Left renal pelvis (tissue), 4 donors: ENCODE measurements around the gene GTSE1. TPM values are rescaled to one million over a fixed set of nuclear protein-coding genes. Genes with fewer than 3 reads are reported as not detected.

Source experiments
- DNase-seq, 4 donors: peaks; one replicate each; pipeline ENCODE4 v3.0.0-alpha.2; 2013; ENCODE audit warnings: low read depth in 4 of 4, low spot score in 3 of 4
- polyA plus RNA-seq, 4 donors: library from polyadenylated mRNA; unstranded; fragments of 120-200 nt; gene quantifications; one replicate each; pipeline ENCODE4 v1.2.1, GENCODE V29; 2013; ENCODE audit not compliant: insufficient read length in 4 of 4

GTSE1 gene
- polyA plus RNA-seq, 4 donors = 13.3 to 20.0 (median 15.6) TPM

DNA sequence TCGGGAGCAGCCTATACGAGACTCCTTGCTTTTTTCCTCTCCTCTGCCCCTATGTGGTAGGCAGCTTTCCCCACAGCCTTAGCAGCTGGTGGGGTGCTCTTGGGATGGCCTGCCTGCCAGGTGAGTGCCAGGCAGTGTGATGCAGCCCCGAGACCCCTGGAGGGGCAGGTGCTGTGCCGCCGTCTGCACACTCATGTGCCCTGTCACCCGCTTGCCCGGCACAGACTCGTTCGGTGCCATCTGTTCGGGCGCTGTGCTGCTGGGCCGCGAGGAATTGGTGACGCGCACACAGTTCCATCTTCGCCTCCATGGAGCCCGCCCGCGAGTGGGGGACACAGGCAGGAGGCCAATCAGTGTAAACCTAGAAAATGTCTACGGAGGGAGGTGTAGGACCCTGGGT lies 54.0 kb downstream of the GTSE1 start:
- DNase-seq = no peak

DNA sequence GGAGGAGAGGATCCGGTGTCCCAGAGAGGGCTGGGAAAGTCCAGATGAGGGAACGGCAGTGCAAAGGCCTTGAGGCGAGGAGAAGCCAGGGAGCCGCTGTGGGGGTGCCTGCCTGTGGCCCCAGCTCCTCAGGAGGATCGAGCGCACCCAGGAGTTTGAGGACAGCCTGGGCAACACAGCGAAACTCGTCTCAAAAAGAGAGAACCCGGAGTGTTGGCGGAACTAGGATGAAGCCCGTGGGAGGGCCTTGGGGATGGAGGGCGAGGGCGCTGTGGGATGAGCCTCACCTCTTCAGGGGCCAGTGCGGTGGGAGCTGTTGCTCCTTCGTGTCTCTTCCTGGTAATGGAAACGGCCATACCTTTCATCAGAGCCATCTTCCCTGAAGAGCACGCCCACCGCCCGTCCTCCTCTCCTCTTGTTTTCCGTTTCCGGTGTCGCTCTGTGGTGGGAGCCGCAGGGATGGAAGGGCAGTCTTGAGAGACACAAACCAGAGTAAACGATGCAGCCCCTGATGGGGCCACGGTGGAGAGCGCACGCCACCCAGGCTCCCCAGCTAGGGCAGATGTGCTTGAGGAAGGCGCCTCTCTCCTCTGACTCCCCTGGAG lies 54.6 kb downstream of the GTSE1 start:
- DNase-seq = no peak

DNA sequence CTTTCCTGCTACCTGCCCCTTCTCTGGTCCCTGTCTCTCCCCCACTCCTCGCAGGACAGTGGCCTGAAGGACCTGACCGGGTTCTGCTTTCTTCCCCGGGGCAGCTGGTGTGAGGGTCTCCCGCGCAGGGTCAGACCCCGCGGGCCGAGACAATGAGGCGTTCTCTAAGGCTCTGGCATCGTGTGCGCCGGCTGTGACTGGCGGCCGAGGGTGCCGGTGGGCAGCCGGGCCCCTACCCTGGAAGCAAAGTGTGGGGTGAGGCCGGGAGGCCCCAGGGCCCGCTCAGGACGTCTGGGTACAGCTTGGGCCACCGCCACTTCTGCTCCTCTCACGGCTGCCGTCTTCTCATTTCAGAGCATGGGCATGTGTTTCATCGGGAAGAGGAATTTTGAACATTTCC lies 55.1 kb downstream of the GTSE1 start:
- no peak for DNase-seq

DNA sequence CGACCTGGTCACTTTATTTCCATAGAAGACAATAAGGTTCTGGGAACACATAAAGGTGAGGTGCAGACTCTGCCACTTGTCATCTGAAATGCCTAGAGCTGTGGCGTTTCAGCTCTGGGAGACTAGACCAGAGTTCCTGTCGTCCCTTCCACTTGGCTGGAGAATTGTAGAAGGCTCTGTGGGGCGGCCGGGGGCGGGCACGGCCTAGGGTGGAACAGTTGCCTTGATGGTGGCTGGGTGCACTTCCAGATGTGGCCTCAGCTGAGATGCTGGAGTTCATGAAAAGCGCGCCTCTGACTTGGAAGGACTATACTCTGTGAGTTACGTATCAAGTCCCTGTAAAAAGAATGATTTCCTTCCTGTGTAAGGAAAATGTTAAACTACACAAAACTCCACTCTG lies 55.6 kb downstream of the GTSE1 start:
- no peak for DNase-seq

DNA sequence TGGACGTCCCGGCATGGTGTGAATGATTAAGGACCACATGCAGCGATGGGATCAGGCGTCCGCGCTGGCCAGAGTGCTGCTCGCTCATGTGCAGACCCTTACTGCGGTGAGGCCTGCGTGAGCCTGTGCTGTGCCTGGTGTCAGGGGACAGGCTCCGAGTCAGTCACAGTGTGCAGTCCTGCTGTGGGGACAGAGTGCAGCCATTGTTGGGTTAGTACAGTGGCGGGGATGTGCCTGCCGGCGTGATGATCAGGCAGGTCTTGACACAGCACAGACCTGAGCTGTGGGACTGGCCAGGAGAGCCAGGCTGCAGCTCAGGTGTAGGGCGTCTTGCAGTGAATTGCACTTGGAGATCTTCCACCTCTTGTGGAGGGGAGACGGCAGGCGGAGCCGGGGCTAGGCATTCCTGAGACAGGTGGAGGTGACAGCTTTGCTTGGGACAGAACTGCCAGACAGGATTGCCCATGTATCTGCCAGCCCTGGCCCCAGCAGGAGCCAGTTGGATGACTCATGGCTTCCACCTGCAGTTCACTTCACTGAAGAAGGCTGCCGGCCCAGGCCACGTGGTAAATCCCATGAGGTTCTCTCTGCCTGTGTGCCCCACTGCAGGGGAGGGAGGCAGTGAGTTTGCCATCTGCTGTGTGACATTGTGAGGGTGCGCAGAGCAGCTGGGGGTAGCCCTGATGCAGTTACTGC lies 56.2 kb downstream of the GTSE1 start:
- no peak for DNase-seq

DNA sequence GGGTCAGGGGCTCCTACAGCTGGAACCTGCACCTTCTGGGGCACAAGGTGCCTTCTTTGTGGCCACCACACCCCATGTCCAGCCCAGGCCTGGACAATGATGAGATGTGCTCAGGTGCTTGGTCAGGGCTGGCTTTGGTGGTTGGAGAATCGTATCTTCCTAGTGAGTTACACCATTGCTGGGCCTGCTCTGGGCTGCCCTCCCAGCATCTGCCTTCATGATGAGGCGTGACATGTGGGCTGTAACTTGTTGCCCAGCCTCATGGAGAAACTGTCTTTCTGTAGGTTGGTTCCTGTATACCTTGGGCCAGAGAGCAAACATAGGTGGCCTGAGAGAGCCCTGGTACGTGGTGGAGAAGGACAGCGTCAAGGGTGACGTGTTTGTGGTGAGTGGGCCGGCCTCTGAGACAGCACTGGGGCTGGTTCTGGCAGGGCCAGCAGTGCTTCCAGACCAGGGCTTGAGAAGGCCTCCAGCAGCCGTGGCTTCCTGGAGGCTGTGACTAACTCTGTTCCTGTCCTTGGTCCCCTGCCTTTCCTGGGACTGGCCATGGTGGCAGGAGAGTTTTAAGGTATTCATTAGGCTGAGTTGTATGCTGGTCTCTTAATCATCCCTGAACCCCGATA lies 56.9 kb downstream of the GTSE1 start:
- no peak for DNase-seq

DNA sequence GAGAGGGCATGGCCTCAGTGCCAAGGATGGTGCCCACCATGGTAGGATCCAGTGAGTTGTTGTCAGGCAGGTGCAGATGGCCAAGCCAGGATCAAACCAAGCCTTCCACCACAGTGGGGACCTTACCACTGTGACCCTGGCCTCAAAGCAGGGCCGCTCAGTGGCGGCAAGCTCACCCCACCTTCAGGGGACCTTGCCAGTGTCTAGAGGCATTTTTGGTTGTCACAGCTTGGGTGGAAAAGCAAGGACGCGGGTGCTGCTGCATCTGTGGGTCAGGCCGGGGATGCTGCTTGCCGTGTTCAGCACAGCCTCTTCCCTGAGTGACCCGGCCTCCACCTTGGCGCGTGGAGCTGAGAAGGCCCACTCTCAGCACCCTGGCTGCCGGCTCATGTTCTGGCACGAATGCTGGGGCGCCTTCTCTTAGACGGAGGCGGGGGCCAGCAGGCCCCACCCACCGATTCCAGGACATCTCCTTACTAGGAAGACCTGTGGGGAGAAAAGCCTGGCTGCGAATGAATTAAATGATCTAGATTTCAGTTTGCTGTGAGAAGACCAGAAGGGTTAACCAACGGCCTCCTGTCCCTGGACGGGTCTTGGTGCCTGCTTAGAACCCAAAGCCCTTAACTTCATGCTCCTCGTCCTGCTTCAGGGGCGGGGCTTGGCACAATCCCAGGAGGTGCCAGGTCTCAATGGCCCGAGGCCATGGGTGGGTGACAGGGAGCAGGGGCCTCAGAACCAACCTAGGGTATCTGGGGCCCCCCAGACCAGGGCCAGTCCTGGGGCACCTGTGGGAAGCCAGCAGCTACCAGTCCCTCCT lies 57.7 kb downstream of the GTSE1 start:
- DNase-seq = no peak

DNA sequence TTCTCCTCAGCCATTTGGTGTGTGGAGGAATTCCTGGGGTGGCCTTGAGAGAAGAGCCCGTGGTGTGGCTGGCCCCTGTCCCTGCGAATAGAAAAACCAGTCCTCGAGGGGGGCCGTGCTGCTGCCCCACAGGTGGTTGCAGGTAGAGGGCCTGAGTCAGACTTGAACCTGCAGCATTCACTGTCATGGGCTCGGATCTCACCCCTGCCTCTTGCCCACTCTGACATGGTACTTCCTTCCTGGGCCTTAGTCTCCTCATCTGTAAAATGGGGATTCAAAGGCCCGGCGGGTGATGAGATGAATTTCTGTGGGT lies 58.3 kb downstream of the GTSE1 start:
- no peak for DNase-seq

DNA sequence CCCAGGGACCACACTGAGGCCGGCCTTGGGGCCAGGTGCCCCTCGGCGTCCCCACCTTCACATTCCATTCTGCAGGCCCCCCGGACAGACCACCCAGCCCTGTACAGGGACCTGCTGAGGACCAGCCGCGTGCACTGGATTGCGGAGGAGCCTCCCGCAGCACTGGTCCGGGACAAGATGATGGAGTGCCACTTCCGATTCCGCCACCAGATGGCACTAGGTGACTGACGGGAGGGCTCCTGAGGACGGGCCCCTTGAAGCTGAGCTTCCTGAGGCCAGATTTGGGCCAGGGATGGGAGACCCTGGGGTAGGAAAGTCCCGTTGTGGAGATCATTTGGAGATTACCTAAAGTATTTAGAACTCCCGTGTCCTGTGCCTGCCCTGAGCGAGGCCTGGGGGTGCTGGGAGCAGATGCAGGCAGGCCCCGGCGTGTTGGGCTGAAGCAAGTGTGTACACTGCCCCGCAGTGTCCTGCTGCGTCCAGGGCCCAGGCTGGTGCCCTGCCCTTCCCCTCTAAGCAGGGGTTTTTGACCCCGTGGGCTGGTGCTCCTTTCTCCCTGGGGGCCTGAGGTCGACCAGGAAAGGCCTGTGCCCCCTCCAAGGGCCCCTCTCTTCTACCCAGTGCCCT lies 58.8 kb downstream of the GTSE1 start:
- DNase-seq = no peak

DNA sequence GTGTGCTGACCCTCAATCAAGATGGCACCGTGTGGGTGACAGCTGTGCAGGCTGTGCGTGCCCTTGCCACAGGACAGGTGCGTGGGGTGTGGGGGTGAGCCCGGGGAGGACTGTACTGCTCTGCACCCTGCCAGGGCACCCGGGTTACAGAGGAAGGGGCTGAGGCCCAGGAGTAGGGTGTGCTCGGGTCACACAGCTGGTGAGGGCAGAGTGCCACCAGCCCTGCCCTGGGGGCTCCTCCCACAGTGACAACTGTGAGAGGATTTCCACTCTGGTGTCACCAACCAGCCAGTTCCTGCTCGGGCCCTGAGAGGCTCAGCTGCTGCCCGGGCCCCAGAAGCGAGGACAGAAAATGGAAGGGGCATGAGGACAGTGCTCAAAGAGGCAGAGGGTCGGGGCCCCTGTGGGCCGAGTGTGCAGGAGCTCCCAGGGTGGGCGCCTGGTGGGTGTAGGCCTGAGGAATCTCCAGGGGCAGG lies 59.4 kb downstream of the GTSE1 start:
- no peak for DNase-seq

DNA sequence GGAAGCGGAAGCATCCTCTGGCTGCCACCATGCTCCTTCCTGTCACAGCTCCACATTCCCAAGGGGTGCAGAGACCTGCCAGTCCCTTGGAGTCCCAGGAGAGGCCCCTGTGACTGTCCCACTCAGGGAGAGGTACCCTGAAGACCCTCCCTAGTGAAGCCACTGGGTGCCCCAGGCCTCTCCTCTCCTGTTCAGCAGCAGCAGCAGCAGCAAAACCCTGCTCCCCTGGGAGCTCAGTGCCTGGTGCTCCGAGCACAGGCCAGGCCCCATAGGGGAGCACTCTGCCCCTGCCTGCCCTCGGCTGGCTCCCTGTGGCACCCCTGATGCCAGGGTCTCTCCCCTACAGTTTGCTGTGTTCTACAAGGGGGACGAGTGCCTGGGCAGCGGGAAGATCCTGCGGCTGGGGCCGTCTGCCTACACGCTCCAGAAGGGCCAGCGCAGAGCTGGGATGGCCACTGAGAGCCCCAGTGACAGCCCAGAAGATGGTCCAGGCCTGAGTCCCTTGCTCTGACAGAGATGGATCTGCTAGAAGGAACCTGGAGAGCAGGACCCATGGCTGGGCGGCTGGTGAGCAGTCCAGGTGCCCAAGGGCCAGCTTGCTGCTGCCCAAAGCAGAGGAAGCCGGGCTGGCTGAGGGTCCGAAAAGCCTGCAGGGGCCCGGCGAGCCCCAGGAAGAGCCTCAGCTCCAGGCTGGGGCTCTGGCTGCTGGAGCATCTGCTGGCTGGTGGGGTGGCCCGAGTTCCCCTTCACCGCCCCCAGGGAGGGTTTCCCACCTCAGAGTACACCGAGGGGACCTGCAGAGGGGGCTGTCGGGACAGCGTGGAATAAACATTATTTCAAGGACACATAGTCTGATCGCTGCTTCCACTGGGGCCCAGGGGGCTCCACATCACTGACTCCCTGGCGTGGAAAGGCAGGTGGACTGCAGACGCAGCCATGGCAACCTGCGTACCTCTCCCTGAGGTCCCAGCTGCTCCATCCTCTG lies 60.1 kb downstream of the GTSE1 start:
- DNase-seq = no peak

DNA sequence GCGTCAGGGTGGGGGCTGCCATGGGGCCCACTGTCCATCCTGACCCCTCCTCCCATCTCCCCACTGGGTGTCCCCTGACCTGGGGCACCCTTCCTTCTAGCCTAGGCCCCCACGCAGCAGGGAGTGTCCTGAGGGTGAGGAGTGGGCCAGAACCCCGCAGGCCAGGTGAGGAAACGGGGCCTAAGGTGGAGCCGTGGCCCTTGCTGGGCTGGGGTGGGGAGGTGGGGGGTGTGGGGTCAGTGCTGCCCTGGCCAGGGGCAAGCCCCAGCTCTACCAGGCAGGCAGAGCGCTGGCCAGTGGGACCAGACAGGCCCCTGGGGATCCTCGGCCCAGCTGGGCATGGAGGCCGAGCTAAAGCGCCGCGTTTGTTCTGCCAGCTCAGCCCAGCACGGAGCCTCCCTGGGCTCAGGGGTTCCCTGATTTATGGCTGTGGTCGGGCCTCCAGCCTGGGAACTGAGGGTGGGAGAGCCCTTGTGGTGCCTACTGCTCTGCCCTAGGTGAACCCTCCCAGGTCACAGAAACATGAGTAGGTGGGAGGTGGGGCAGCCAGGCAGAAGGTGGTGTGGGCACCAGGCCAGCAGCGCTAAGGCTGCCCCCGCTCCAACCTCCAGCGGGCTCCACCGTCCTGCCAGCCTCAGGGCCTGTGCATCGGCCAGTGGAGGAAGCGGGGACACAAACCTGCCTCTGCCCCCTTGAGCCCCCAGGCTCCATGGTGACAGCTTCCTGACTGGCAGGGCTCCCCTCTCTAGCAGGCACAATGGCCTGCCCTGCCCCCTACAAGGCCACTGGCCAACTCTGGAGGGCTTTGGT lies 61.2 kb downstream of the GTSE1 start:
- no peak for DNase-seq

DNA sequence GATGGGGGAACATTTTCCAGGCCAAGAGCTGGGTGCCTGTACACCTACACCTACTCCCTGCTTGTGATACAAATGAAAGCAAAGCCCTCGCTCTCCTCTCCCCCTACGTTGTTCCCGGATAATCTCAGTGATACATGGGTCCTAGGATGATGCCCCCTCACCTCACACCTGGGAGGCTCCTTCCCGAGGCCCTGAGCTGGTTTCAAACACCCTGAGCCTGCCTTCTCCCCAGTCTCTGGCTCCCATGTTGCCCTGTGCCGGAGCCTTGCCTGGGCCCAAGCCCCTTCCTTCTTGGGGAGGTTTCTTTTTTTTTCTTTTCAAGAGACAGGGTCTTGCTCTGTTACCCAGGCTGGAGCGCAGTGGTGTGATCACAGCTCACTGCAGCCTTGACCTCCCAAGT lies 62.1 kb downstream of the GTSE1 start:
- no peak for DNase-seq

DNA sequence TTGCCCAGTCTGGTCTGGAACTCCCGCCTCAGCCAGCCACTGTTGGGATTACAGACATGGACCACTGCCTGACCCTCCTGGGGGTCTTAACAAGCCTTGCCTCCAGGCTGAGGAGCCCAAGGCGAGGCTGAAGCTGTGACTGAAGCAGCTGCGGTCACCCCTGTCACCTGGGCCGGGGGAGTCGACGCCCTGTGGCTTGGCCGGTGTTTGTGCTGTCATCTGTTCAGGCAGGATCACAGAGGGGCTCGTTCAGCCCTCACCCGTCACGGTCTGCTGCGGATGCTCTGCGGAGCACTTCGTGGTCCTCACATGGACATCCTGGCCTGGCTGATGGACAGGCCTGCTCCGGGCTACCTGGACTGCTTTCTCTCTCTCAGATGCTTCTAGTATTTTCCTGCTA lies 62.7 kb downstream of the GTSE1 start:
- no peak for DNase-seq

DNA sequence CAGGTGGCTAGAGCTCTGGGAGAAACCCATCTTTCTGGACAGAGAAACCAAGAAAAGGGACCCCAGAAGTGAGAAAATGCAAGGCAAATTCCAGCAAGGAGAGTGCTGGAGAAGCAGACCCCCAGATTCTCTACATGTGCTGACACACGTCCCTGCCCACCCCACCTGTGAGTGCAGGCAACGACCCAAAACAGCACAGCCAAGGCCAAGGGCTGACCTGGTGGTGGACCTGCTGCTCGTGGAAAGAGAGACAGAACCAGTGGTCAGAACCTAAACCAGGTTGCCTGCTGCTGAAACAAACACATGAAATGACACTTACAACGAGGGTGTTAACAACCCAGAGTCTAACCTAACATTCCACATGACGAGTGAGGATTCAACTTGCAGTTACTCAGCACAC lies 63.4 kb downstream of the GTSE1 start:
- no peak for DNase-seq

DNA sequence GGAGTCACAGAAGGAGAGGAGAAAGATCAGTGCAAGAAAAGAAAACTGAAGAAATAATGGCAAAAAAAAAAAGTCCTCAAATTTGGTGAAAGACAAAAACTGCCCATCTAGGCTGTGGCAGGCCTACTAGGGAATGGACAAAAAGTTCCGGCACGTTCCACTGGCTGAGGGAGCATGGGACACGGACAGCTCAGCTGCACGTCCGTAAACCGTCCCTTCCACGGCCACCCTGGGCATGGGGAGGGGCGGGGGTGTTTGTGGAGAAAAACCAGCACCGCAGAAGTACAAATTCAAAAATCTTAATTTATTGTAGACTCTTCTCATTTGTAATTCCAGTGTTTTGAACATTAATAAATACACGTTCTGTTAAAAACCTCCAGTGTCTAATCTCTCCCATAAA lies 64.2 kb downstream of the GTSE1 start:
- no peak for DNase-seq

DNA sequence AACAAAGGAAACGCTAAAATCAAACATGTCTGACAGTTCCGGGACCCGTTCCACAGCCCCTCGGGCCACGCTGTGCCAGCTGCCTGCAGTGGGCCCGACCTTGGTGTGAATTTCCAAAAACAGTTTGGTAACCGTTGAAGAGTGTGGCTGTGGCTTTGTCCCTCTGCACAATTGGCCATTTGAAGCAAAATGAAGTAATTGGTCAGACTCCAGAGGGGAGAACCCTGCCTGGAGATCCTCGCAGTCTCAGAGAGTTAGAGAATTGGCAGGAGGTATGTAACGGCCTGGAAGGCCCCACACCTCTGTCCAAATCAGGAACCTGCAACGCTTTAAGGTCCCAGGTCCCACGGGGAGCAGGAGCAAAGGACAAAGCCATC lies 65.1 kb downstream of the GTSE1 start:
- no peak for DNase-seq

DNA sequence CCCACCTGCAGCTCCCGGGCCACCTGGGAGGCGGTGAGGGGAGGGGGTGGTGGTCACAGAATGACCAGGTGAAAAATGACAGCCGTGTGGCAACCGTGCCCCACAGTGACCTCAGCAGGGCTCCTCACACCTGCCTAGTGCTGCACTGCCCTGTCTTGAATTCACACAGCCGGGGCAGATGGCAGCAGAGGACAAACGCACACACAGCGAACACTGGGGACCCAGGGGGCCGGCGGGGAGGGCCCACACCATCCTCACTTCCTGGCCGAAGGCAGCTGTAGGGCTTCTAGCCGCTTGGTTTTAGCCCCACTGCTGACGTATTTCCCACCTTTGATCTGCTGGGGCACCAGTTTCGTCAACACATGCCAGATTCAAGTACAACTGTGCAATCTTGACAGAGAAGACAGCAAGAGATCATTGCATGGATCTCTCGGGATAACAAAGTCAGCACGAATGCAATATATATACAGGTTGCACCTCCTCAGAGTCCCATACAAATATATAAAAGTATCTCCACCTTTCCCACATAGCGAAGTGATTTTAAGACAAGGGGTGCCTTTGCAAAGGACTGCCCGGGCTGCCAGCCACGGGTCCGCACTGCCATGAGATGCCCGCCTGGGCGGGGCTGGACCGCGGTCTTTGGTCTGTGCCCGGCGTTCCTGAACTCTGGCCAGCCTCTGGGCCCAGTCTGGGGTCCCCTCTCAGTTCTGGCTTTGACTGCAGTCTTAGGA lies 65.7 kb downstream of the GTSE1 start:
- DNase-seq = no peak
